ENCODE data around the gene HBP1.

Gene HBP1

GRCh38 chr7:107157091-107157490 is 11.7 kb upstream of the HBP1 start:
- DNase-seq: no peak

DNA sequence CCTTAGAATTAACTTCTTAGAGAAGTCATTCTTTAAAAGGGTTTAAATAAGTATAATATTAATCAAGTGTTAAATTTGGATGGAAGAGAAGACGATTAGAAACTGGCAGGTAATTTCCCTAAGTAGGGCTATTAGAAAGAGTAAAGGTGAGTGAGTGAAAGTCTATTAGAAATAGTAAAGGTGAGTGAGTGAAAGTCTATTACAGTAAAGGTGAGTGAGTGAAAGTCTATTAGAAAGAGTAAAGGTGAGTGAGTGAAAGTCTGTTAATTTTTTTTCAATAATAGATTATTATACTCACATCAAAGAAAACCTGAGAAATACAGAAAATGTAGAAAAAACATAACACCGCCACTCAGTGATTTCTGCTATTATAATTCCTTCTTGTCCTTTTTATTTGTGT is 10.8 kb upstream of the HBP1 start:
- no peak for DNase-seq

DNA sequence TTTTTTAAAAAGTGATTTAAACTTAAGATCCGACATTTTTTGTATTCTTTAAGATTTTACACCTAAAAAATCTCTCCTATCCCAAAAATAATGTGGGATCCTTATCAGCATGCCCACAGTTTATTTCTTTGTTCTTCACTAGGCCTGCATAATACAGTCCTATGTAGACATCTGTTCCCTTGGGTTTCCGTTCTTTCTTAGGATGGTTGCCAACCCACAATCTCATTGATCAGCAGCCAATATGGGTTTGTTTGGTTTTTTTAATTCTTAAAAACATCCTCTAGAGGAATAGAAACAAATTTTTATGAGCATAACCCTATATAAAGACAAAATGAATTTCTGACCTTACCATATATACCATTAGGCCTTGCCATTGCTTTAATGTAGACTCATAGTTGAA is 8.4 kb upstream of the HBP1 start:
- DNase-seq: no peak

- no peak for DNase-seq
These were observed 7.4 kb upstream of the HBP1 start for GRCh38 chr7:107161415-107161814.

DNA sequence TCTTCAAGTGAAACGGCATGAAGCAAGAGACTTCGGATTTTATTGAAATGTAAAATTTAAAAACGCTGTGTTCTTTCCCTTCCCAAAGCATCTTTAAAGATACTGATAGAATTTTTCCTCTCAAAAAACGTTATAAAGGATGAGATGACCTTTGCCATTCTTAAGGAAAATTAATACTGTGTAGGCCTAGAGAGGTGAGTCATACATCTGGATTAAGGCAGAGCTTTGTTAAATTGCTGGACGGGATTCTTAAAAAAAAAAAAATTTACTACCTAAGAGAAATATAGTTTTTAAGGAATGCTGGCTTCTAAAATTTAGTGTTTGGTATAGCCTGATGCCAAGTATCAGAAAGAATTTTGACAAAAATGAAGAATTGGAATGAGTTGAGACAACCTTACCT is 6.3 kb upstream of the HBP1 start:
- DNase-seq: no peak

DNA sequence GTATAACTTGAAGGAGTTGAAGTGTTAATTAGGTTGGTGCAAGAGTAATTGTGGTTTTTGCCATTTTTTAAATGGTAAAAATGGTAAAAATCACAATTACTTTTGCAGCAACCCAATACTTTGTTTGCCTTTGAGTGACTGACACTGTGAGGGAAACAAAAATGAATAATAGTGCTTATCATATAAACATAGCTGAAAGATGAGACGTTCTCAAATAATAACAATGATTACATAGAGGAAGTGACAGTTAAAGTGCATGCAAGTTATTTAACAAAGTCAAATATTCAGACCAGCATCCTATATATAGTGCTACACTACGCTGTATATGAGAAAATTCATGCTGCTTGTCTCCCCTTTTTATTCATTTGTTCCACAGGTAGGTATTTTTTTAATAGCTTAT is 4.7 kb upstream of the HBP1 start:
- no peak for DNase-seq

DNA sequence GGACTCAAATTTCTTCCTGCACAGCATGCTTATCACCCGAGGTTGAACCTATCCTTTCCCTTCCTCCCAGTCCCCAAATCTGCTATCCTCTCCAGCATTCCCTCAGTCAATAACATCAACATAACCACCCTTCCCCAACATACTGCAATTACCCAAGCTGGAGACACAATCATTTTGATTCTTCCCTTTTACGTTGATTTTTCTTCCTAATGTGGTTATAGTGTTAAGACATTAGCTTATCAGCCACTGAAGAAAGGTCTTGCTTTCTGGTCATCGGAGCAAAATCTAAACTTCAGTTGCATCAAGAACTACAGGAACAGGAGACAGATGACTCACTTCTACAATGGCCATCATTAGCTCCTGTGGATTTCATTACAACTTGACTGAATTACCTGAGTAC is 3.5 kb upstream of the HBP1 start:
- DNase-seq: no peak

- no peak for DNase-seq
These were observed 1.9 kb upstream of the HBP1 start for GRCh38 chr7:107166736-107167426.

- peak; percentile 36 for DNase-seq
These were observed 1.1 kb upstream of the HBP1 start for GRCh38 chr7:107167483-107168232.

GRCh38 chr7:107169120-107170050 is 582 bp downstream of the HBP1 start:
- peak; percentile 94 for DNase-seq

- DNase-seq: no peak
These were observed 1.5 kb downstream of the HBP1 start for GRCh38 chr7:107170051-107170915.

- no peak for DNase-seq
These were observed 2.7 kb downstream of the HBP1 start for GRCh38 chr7:107171496-107171895.

DNA sequence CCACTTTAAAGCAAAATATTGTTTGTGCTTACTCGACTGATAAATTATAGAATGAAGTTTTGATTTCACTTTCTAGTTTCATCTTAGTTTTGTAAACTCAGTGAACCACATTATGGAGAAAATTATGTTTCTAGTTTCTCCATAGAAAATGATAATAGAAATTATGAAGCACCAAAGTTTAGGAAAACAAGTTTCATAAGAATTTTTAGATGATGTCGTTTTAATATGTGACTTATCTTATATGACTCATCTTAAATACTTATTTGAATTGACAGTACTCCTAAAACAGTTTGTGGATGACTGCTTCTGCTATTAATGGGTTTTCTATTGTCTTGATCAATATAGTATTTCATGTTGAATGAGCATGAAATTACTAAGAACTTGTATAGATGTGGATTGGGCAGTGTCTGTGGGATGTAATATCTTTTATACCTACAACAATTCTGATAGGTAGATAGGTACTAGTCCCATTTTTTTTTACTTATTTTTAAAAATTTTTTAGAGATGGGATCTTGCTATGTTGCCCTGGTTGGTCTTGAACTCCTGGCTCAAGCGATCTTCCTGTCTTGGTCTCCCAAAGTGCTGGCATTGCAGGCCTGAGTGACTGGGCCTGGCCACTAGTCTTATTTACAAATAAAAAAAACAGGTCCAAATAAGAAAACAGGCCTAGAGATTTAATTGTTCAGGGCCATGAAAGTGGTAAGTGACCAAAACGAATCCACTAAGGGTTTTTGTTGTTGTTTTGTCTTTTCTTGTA is 3.7 kb downstream of the HBP1 start:
- peak; percentile 31 for DNase-seq

- no peak for DNase-seq
These were observed 4.4 kb downstream of the HBP1 start for GRCh38 chr7:107173191-107173590.

DNA sequence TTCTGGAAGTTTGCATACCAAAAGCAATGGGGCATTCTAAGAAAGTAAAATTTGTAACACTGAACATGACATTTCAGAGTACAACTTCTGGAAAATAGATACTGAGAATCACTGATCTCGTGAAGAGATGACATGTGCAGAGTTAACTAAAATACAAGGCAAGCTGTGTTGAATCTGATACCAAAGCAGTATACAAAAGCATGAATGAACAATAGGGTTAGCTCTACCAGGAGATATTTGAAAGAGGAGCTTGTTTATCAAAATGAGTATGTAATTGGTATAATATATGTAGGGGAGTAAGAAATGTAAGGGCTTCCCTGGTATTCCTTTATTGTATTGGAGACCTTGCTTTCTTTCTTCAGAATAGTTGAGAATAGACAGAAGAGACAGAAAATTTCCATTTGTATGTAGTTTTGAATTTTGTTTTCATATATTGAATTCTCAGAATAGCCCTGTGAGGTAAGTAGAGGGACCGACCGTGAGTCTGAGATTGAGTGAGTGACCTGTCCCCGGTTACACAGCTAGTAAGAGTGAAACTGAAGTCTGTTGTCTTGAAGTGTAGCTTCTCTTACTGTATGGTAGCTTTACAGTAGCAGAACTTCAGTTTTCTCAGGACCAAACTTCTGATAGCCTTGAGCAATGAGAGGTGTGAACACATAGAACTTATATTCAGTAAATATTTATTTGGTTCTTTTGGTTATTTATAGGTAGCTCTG is 5.0 kb downstream of the HBP1 start:
- DNase-seq: peak; percentile 58

DNA sequence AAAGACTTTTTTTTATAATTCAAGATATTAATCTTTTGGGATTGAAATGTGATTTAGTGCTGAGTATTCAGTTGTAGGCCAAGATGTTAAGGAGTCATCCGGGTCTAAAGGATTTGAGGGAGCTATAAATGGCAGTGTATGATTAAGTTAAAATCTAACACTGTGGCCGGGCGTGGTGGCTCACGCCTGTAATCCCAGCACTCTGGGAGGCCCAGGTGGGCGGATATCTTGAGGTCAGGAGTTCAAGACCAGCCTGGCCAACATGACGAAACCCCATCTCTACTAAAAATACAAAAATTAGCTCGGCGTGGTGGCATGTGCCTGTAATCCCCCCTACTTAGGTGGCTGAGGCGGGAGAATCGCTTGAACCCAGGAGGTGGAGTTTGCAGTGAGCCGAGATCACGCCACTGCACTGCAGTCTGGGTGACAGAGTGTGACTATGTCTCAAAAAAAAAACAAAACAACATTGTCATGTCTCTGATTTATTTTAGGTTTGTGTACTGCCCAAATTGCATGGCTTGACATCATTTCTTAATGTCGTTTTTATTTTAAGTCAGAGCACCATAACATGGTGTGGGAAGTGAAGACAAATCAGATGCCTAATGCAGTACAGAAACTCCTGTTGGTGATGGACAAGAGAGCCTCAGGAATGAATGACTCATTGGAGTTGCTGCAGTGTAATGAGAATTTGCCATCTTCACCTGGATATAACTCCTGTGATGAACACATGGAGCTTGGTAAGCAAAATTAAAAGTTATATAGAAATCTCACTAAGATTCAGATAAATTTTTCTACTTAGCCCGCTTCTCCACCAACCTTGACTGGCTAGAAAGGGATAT is 10.7 kb downstream of the HBP1 start:
- no peak for DNase-seq

GRCh38 chr7:107180378-107180777 is 11.6 kb downstream of the HBP1 start:
- no peak for DNase-seq

DNA sequence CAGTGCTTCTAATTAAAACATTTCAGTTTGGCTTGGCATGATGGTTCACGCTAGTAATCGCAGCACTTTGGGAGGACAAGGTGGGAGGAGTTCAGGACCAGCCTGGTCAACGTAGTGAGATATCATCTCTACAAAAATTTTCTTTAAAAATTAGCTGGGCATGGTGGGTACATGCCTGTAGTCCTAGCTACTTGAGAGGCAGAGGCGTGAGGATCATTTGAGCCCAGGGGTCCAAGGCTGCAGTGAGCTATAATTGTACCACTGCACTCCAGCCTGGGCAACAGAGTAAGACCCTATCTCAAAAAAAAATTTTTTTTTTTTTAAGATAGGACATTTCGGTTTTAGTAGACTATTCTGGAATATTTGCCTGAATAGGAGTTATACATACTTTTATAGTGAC is 12.4 kb downstream of the HBP1 start:
- DNase-seq: no peak

GRCh38 chr7:107185716-107186115 is 16.9 kb downstream of the HBP1 start:
- DNase-seq: no peak

DNA sequence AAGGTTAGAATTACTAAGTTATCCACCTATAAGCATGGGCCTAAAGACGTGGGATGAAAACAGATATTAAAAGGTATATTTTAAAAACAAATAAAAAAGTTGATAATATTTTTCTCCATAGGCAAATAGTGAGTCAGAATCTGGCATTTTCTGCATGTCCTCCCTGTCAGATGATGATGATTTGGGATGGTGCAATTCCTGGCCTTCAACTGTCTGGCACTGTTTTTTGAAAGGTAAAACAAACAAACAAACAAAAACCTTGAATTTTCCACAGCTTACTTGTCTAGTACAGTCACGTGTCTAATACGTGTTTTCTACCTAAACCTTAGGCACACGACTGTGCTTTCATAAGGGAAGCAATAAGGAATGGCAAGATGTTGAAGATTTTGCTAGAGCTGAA is 17.4 kb downstream of the HBP1 start:
- DNase-seq: no peak
